Fibroblast of lung (primary cell): Measurements from ENCODE around the gene BABAM2. TPM values are rescaled to one million over a fixed set of nuclear protein-coding genes. Genes with fewer than 3 reads are reported as not detected.

Source experiments
- DNase-seq, 2 donors: peaks; one replicate each; pipeline versions ENCODE4 v3.0.0 to v3.0.0-alpha.2; 2010; ENCODE audit warnings: low read depth in 2 of 2
- H2AFZ ChIP-seq: 2 replicates; pipeline ENCODE4 v1.5.1; 2012; ENCODE audit warnings: low read length, control low read depth, inconsistent platforms
- H3K27ac ChIP-seq: 2 replicates; pipeline ENCODE4 v1.5.1; 2011; ENCODE audit warnings: low read length, control low read depth; ENCODE audit not compliant: insufficient read depth
- H3K27me3 ChIP-seq: 2 replicates; pipeline ENCODE4 v1.5.1; 2011; ENCODE audit warnings: mild to moderate bottlenecking, low read length; ENCODE audit not compliant: control insufficient read depth, insufficient read depth
- H3K36me3 ChIP-seq: 2 replicates; pipeline ENCODE4 v1.5.1; 2011; ENCODE audit warnings: low read length; ENCODE audit not compliant: control insufficient read depth, insufficient read depth
- H3K4me1 ChIP-seq: 2 replicates; pipeline ENCODE4 v1.5.1; 2011; ENCODE audit warnings: low read length; ENCODE audit not compliant: control insufficient read depth, insufficient read depth; ENCODE audit errors: extremely low read depth
- H3K4me2 ChIP-seq: 2 replicates; pipeline ENCODE4 v1.5.1; 2011; ENCODE audit warnings: low read length, control low read depth; ENCODE audit not compliant: insufficient read depth; ENCODE audit errors: extremely low read depth
- H3K4me3 ChIP-seq, 4 experiments: fragments of 200-600 bp in 1 of 4; sonication (generic) in 1 of 4; replicated peaks in 1 of 4; 2 replicates each; pipeline ENCODE4 v1.5.1; 2011 to 2016; ENCODE audit warnings: low read length in 4 of 4, low read depth in 3 of 4, mild to moderate bottlenecking in 3 of 4, control low read depth in 2 of 4, inconsistent platforms in 1 of 4, mixed read lengths in 1 of 4; ENCODE audit not compliant: insufficient read depth in 1 of 4; ENCODE audit errors: control extremely low read depth in 1 of 4
- H3K79me2 ChIP-seq: 2 replicates; pipeline ENCODE4 v1.5.1; 2012; ENCODE audit warnings: mild to moderate bottlenecking, low read length, inconsistent platforms; ENCODE audit not compliant: control insufficient read depth, insufficient read depth
- H3K9ac ChIP-seq: 2 replicates; pipeline ENCODE4 v1.5.1; 2011; ENCODE audit warnings: mild to moderate bottlenecking, low read length, control low read depth; ENCODE audit not compliant: insufficient read depth
- H3K9me3 ChIP-seq: 2 replicates; pipeline ENCODE4 v1.5.1; 2012; ENCODE audit warnings: low read depth, low read length; ENCODE audit not compliant: control insufficient read depth, insufficient read depth
- H4K20me1 ChIP-seq: 2 replicates; pipeline ENCODE4 v1.5.1; 2011; ENCODE audit warnings: low read length; ENCODE audit not compliant: control insufficient read depth, insufficient read depth; ENCODE audit errors: extremely low read depth
- CTCF ChIP-seq, 2 donors: IDR thresholded peaks in 1 of 2; conservative IDR thresholded peaks in 1 of 2; 1 replicate in 1 of 2; 2 replicates in 1 of 2; pipeline ENCODE4 v1.5.1; 2011 to 2012; ENCODE audit warnings: low read length in 2 of 2, control low read depth in 1 of 2, inconsistent platforms in 1 of 2, low read depth in 1 of 2, mild to moderate bottlenecking in 1 of 2
- EZH2 ChIP-seq: IDR thresholded peaks from 2 replicates; pipeline ENCODE4 v1.5.1; 2012; ENCODE audit warnings: low read length, control low read depth, mild to moderate bottlenecking; ENCODE audit errors: missing control alignments
- polyA plus RNA-seq, 2 donors: library from polyadenylated mRNA; depleted of rRNA in 1 of 2; stranded (reverse) in 1 of 2; unstranded in 1 of 2; fragments of >200 nt; gene quantifications; 2 replicates each; pipeline ENCODE4 v1.2.1, GENCODE V29; 2011 to 2012; ENCODE audit warnings: missing spikeins in 1 of 2
- total RNA-seq: library from RNA; depleted of rRNA; stranded (reverse); fragments of >200 nt; gene quantifications from 2 replicates; pipeline ENCODE4 v1.2.1, GENCODE V29; 2014

The BABAM2 gene
- total and polyA plus RNA-seq, 2 donors (not counting 1 experiment from before 2014, with no cell fraction given), result 25.6 to 33.4 TPM

- H3K4me2 ChIP-seq, result no peak overlapping the region
- TF ChIP-seq CTCF (conservative IDR thresholded peaks at IDR 0.05 in 1 of 2, IDR thresholded peaks at IDR 0.05 in 1 of 2; ENCODE audit: low read depth in 1 of 2, low read length in 2 of 2) (no peak), EZH2 (no peak)
- H3K9me3 ChIP-seq, result no peaks in the 10 kb centered on the region
- H4K20me1 ChIP-seq, result no peaks in the 10 kb centered on the region
- H3K9ac ChIP-seq, result no peak overlapping the region
- H3K4me1 ChIP-seq, result peaks cover 17% of the 10 kb centered on the region
- H3K79me2 ChIP-seq, result no peaks in the 10 kb centered on the region
- H3K36me3 ChIP-seq, result no peaks in the 10 kb centered on the region
- no peak overlapping the region for H3K4me3 ChIP-seq
- H3K27ac ChIP-seq, result no peak overlapping the region
- no peak for DNase-seq
- H3K27me3 ChIP-seq, result no peaks in the 10 kb centered on the region
- H2AFZ ChIP-seq, result no peak overlapping the region
Measured at GRCh38 chr2:28343971-28344715, 453.6 kb downstream of the BABAM2 start.

GRCh38 chr2:28344756-28345373 lies 454.3 kb downstream of the BABAM2 start:
- no peak overlapping the region for H2AFZ ChIP-seq
- H3K9ac ChIP-seq, result no peak overlapping the region
- no peak for TF ChIP-seq CTCF (conservative IDR thresholded peaks at IDR 0.05 in 1 of 2, IDR thresholded peaks at IDR 0.05 in 1 of 2; ENCODE audit: low read depth in 1 of 2, low read length in 2 of 2)
- TF ChIP-seq EZH2, result no peak
- no peak overlapping the region for H3K4me2 ChIP-seq
- no peaks in the 10 kb centered on the region for H3K27me3 ChIP-seq
- H3K4me3 ChIP-seq, result no peak overlapping the region
- H3K79me2 ChIP-seq, result no peaks in the 10 kb centered on the region
- no peaks in the 10 kb centered on the region for H3K36me3 ChIP-seq
- no peaks in the 10 kb centered on the region for H3K9me3 ChIP-seq
- H3K4me1 ChIP-seq, result peaks cover 17% of the 10 kb centered on the region
- H3K27ac ChIP-seq, result no peak overlapping the region
- DNase-seq, result no peak
- no peaks in the 10 kb centered on the region for H4K20me1 ChIP-seq

GRCh38 chr2:28345619-28346018 lies 455.1 kb downstream of the BABAM2 start:
- no peaks in the 10 kb centered on the region for H3K27me3 ChIP-seq
- no peaks in the 10 kb centered on the region for H3K79me2 ChIP-seq
- H2AFZ ChIP-seq, result no peak overlapping the region
- no peak overlapping the region for H3K4me3 ChIP-seq
- no peak for DNase-seq
- H3K4me2 ChIP-seq, result no peak overlapping the region
- H3K9me3 ChIP-seq, result no peaks in the 10 kb centered on the region
- no peak overlapping the region for H3K9ac ChIP-seq
- H3K4me1 ChIP-seq, result peaks cover 17% of the 10 kb centered on the region
- no peak overlapping the region for H3K27ac ChIP-seq
- H4K20me1 ChIP-seq, result no peaks in the 10 kb centered on the region
- H3K36me3 ChIP-seq, result no peaks in the 10 kb centered on the region
- TF ChIP-seq CTCF (conservative IDR thresholded peaks at IDR 0.05 in 1 of 2, IDR thresholded peaks at IDR 0.05 in 1 of 2; ENCODE audit: low read depth in 1 of 2, low read length in 2 of 2), result no peak
- no peak for TF ChIP-seq EZH2
